DND-41 (cell line): ENCODE data around the gene ASH1L.

Experiments
- EZH2 ChIP-seq: IDR thresholded peaks from 3 replicates; pipeline ENCODE4 v1.6.1; 2012; ENCODE audit warnings: borderline replicate concordance, low read depth, mild to moderate bottlenecking, moderate library complexity, low read length, inconsistent platforms; ENCODE audit not compliant: severe bottlenecking
- TF ChIP-seq, protein P1 (sequence below): IDR thresholded peaks from 2 replicates; pipeline ENCODE4 v1.5.1; 2012; ENCODE audit warnings: borderline replicate concordance, low read length, moderate library complexity, mild to moderate bottlenecking; ENCODE audit not compliant: poor library complexity, severe bottlenecking; ENCODE audit errors: extremely low read depth

DNA sequence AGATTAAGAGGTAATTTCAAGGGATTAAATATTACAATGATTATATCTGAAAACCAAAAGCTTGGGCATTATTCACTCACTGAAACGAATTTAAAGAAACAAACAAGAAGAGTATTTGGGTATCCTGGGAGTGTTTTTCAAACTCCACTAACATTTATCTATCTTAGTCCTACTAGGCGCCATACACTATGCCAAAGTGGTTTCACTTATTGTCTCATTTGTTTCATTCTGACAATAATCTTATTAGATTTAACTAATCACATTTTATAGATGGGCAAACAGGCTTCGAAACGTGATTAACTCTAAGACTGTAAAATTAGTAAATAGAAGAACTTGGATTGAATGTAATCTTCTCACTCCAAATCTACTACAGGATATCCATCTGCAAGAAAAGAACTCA lies 25.4 kb downstream of the ASH1L start:
- TF ChIP-seq, protein P1, sequence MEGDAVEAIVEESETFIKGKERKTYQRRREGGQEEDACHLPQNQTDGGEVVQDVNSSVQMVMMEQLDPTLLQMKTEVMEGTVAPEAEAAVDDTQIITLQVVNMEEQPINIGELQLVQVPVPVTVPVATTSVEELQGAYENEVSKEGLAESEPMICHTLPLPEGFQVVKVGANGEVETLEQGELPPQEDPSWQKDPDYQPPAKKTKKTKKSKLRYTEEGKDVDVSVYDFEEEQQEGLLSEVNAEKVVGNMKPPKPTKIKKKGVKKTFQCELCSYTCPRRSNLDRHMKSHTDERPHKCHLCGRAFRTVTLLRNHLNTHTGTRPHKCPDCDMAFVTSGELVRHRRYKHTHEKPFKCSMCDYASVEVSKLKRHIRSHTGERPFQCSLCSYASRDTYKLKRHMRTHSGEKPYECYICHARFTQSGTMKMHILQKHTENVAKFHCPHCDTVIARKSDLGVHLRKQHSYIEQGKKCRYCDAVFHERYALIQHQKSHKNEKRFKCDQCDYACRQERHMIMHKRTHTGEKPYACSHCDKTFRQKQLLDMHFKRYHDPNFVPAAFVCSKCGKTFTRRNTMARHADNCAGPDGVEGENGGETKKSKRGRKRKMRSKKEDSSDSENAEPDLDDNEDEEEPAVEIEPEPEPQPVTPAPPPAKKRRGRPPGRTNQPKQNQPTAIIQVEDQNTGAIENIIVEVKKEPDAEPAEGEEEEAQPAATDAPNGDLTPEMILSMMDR: no peak
- TF ChIP-seq EZH2: no peak
